Measurements from ENCODE around the gene LIPN. TPM values are rescaled to one million over a fixed set of nuclear protein-coding genes. Genes with fewer than 3 reads are reported as not detected.
A peak's percentile ranks its signal among the peaks of the same experiment; 100 is the strongest.

Gene LIPN
- total and polyA plus RNA-seq, 2 experiments from 2014 or later: not detected

- H3K4me3 ChIP-seq: no peak overlapping the region
- no peaks in the 10 kb centered on the region for H3K9me2 ChIP-seq (ENCODE audit: insufficient read depth)
- no peaks in the 10 kb centered on the region for H3F3A ChIP-seq (ENCODE audit: insufficient read depth)
- TF ChIP-seq EZH2phosphoT487 (IDR thresholded peaks at IDR 0.05; ENCODE audit: insufficient read depth, low read depth): no peak
- no peak for TF ChIP-seq EZH2 (IDR thresholded peaks at IDR 0.05; ENCODE audit: insufficient read depth, poor library complexity, severe bottlenecking)
- no peaks in the 10 kb centered on the region for H3K36me3 ChIP-seq (ENCODE audit: low read depth)
- 78 to 90% methylated on average over 3 of the region's 3 CpGs for WGBS, 2 experiments (ENCODE audit: low coverage in 1 of 2, low lambda C conversion rate in 2 of 2, missing lambda C conversion rate in 2 of 2)
- H3K9me3 ChIP-seq (ENCODE audit: low read depth): no peaks in the 10 kb centered on the region
- no peak overlapping the region for H3K27ac ChIP-seq
- H3K79me2 ChIP-seq (ENCODE audit: insufficient read depth): no peaks in the 10 kb centered on the region
- no peak overlapping the region for H3K4me2 ChIP-seq (ENCODE audit: unreplicated experiment)
- in situ Hi-C loops (cut with MboI): no loop called here
- H3K9ac ChIP-seq: no peak overlapping the region
- no peaks in the 10 kb centered on the region for H3K27me3 ChIP-seq (replicated peaks; ENCODE audit: insufficient read depth)
- DNase-seq: no peak
- no peaks in the 10 kb centered on the region; the same call in 1 of the 2 replicates for H3K4me1 ChIP-seq (ENCODE audit: insufficient read depth)
- no peaks in the 10 kb centered on the region for H4K20me1 ChIP-seq (ENCODE audit: insufficient read depth)
- H2AFZ ChIP-seq: no peak overlapping the region
Measured at GRCh38 chr10:88764110-88764509, 4.3 kb downstream of the LIPN start.

GRCh38 chr10:88765816-88766215, 6.0 kb downstream of the LIPN start:
- DNase-seq: no peak
- no peaks in the 10 kb centered on the region for H3K9me3 ChIP-seq (ENCODE audit: low read depth)
- no peaks in the 10 kb centered on the region for H3K9me2 ChIP-seq (ENCODE audit: insufficient read depth)
- 80 to 83% methylated on average over 1 of the region's 1 CpG for WGBS, 2 experiments (ENCODE audit: low coverage in 1 of 2, low lambda C conversion rate in 2 of 2, missing lambda C conversion rate in 2 of 2)
- no peak overlapping the region for H3K4me3 ChIP-seq
- no peaks in the 10 kb centered on the region for H3K36me3 ChIP-seq (ENCODE audit: low read depth)
- no peak overlapping the region for H2AFZ ChIP-seq
- TF ChIP-seq EZH2 (IDR thresholded peaks at IDR 0.05; ENCODE audit: insufficient read depth, poor library complexity, severe bottlenecking): no peak
- H3K4me2 ChIP-seq (ENCODE audit: unreplicated experiment): no peak overlapping the region
- no peaks in the 10 kb centered on the region for H3K79me2 ChIP-seq (ENCODE audit: insufficient read depth)
- no peaks in the 10 kb centered on the region; the same call in 1 of the 2 replicates for H3K4me1 ChIP-seq (ENCODE audit: insufficient read depth)
- no peaks in the 10 kb centered on the region for H3K27me3 ChIP-seq (replicated peaks; ENCODE audit: insufficient read depth)
- no peak overlapping the region for H3K27ac ChIP-seq
- in situ Hi-C loops (cut with MboI): no loop called here
- no peaks in the 10 kb centered on the region for H4K20me1 ChIP-seq (ENCODE audit: insufficient read depth)
- H3F3A ChIP-seq (ENCODE audit: insufficient read depth): no peaks in the 10 kb centered on the region
- no peak overlapping the region for H3K9ac ChIP-seq

- no peaks in the 10 kb centered on the region for H3K9me2 ChIP-seq (ENCODE audit: insufficient read depth)
- no peaks in the 10 kb centered on the region for H3K79me2 ChIP-seq (ENCODE audit: insufficient read depth)
- no peaks in the 10 kb centered on the region for H4K20me1 ChIP-seq (ENCODE audit: insufficient read depth)
- in situ Hi-C loops (cut with MboI): no loop called here
- no peak overlapping the region for H3K4me2 ChIP-seq (ENCODE audit: unreplicated experiment)
- H3K9me3 ChIP-seq (ENCODE audit: low read depth): no peaks in the 10 kb centered on the region
- 42 to 43% methylated on average over 1 of the region's 1 CpG for WGBS, 2 experiments (ENCODE audit: low coverage in 1 of 2, low lambda C conversion rate in 2 of 2, missing lambda C conversion rate in 2 of 2)
- TF ChIP-seq EZH2 (IDR thresholded peaks at IDR 0.05; ENCODE audit: insufficient read depth, poor library complexity, severe bottlenecking) (no peak), EZH2phosphoT487 (IDR thresholded peaks at IDR 0.05; ENCODE audit: insufficient read depth, low read depth) (no peak)
- no peaks in the 10 kb centered on the region for H3K4me1 ChIP-seq (ENCODE audit: insufficient read depth)
- H3K9ac ChIP-seq: no peak overlapping the region
- H3K36me3 ChIP-seq (ENCODE audit: low read depth): no peaks in the 10 kb centered on the region
- H3K4me3 ChIP-seq: no peak overlapping the region
- DNase-seq: no peak
- no peaks in the 10 kb centered on the region for H3F3A ChIP-seq (ENCODE audit: insufficient read depth)
- no peaks in the 10 kb centered on the region for H3K27me3 ChIP-seq (replicated peaks; ENCODE audit: insufficient read depth)
- no peak overlapping the region for H2AFZ ChIP-seq
- no peak overlapping the region for H3K27ac ChIP-seq
Measured at GRCh38 chr10:88769384-88769783, 9.6 kb downstream of the LIPN start.

GRCh38 chr10:88781206-88781605, 21.4 kb downstream of the LIPN start:
- H3K36me3 ChIP-seq (ENCODE audit: low read depth): no peaks in the 10 kb centered on the region
- H3F3A ChIP-seq (ENCODE audit: insufficient read depth): no peaks in the 10 kb centered on the region
- no peak overlapping the region for H2AFZ ChIP-seq
- no peaks in the 10 kb centered on the region for H3K79me2 ChIP-seq (ENCODE audit: insufficient read depth)
- WGBS, 2 experiments (ENCODE audit: low coverage in 1 of 2, low lambda C conversion rate in 2 of 2, missing lambda C conversion rate in 2 of 2): 40 to 55% methylated on average over 2 of the region's 2 CpGs
- no peak overlapping the region for H3K4me3 ChIP-seq
- no peak overlapping the region for H3K9ac ChIP-seq
- no peak overlapping the region for H3K27ac ChIP-seq
- H3K27me3 ChIP-seq (replicated peaks; ENCODE audit: insufficient read depth): no peaks in the 10 kb centered on the region
- H4K20me1 ChIP-seq (ENCODE audit: insufficient read depth): no peaks in the 10 kb centered on the region
- in situ Hi-C loops (cut with MboI): no loop called here
- H3K4me1 ChIP-seq (ENCODE audit: insufficient read depth): no peaks in the 10 kb centered on the region
- H3K9me2 ChIP-seq (ENCODE audit: insufficient read depth): no peaks in the 10 kb centered on the region
- TF ChIP-seq EZH2phosphoT487 (IDR thresholded peaks at IDR 0.05; ENCODE audit: insufficient read depth, low read depth) (no peak), EZH2 (IDR thresholded peaks at IDR 0.05; ENCODE audit: insufficient read depth, poor library complexity, severe bottlenecking) (no peak)
- H3K4me2 ChIP-seq (ENCODE audit: unreplicated experiment): no peak overlapping the region
- no peaks in the 10 kb centered on the region for H3K9me3 ChIP-seq (ENCODE audit: low read depth)
- DNase-seq: peak; percentile 19

- 55 to 57% methylated on average over 3 of the region's 3 CpGs for WGBS, 2 experiments (ENCODE audit: low coverage in 1 of 2, low lambda C conversion rate in 2 of 2, missing lambda C conversion rate in 2 of 2)
- Histone ChIP-seq H3F3A (ENCODE audit: insufficient read depth) (no peaks in the 10 kb centered on the region), H3K9me3 (ENCODE audit: low read depth) (no peaks in the 10 kb centered on the region), H3K9me2 (ENCODE audit: insufficient read depth) (no peaks in the 10 kb centered on the region), H3K4me1 (ENCODE audit: insufficient read depth) (no peaks in the 10 kb centered on the region), H3K79me2 (ENCODE audit: insufficient read depth) (no peaks in the 10 kb centered on the region), H3K36me3 (ENCODE audit: low read depth) (no peaks in the 10 kb centered on the region), H4K20me1 (ENCODE audit: insufficient read depth) (no peaks in the 10 kb centered on the region), H3K27me3 (replicated peaks; ENCODE audit: insufficient read depth) (no peaks in the 10 kb centered on the region), H3K4me3 (no peak overlapping the region), H3K27ac (no peak overlapping the region), H2AFZ (no peak overlapping the region), H3K9ac (no peak overlapping the region), H3K4me2 (ENCODE audit: unreplicated experiment) (no peak overlapping the region)
- in situ Hi-C loops (cut with MboI): no loop called here
- no peak for DNase-seq
- TF ChIP-seq EZH2phosphoT487 (IDR thresholded peaks at IDR 0.05; ENCODE audit: insufficient read depth, low read depth): no peak
- TF ChIP-seq EZH2 (IDR thresholded peaks at IDR 0.05; ENCODE audit: insufficient read depth, poor library complexity, severe bottlenecking): no peak
Measured at GRCh38 chr10:88782222-88782621, 22.4 kb downstream of the LIPN start.
